Measurements from ENCODE around the gene E2F2.

Gene E2F2

GRCh38 chr1:23554481-23555269 is 23.6 kb upstream of the E2F2 start:
- no peak for FAIRE-seq
- peak; percentile 12 for TF ChIP-seq CTCF (IDR thresholded peaks at IDR 0.05; ENCODE audit: insufficient read depth, missing control alignments)
- DNase-seq (ENCODE audit: insufficient read length, low spot score), result no peak

GRCh38 chr1:23554127-23554480 is 23.1 kb upstream of the E2F2 start:
- DNase-seq (ENCODE audit: insufficient read length, low spot score) (no peak), FAIRE-seq (no peak)
- no peak for TF ChIP-seq CTCF (IDR thresholded peaks at IDR 0.05; ENCODE audit: insufficient read depth, missing control alignments)

- FAIRE-seq, result no peak
Observed at GRCh38 chr1:23553231-23554126, 22.4 kb upstream of the E2F2 start.

GRCh38 chr1:23551849-23552248 is 20.8 kb upstream of the E2F2 start:
- no peak for TF ChIP-seq CTCF (IDR thresholded peaks at IDR 0.05; ENCODE audit: insufficient read depth, missing control alignments)
- DNase-seq (ENCODE audit: insufficient read length, low spot score), result no peak
- FAIRE-seq, result no peak

More at GRCh38 chr1:23553231-23554126, 22.4 kb upstream of the E2F2 start:
- no peak for TF ChIP-seq CTCF (IDR thresholded peaks at IDR 0.05; ENCODE audit: insufficient read depth, missing control alignments)
- DNase-seq (ENCODE audit: insufficient read length, low spot score), result no peak

GRCh38 chr1:23548704-23549143 is 17.7 kb upstream of the E2F2 start:
- no peak for TF ChIP-seq CTCF (IDR thresholded peaks at IDR 0.05; ENCODE audit: insufficient read depth, missing control alignments)
- FAIRE-seq (no peak), DNase-seq (ENCODE audit: insufficient read length, low spot score) (no peak)

GRCh38 chr1:23546897-23547584 is 16.0 kb upstream of the E2F2 start:
- no peak for FAIRE-seq
- DNase-seq (ENCODE audit: insufficient read length, low spot score), result no peak
- no peak for TF ChIP-seq CTCF (IDR thresholded peaks at IDR 0.05; ENCODE audit: insufficient read depth, missing control alignments)

All from D721Med (cell line).